Mesendoderm (in vitro differentiated cells): ENCODE measurements around the gene HAUS1.
A peak's percentile ranks its signal among the peaks of the same experiment; 100 is the strongest.

Experiments
- DNase-seq: peaks from one replicate; pipeline ENCODE4 v3.0.0; 2013
- H2AK5ac ChIP-seq: 2 replicates; pipeline ENCODE4 v1.6.1; 2013; ENCODE audit warnings: low read length, inconsistent platforms
- H2BK120ac ChIP-seq: 2 replicates; pipeline ENCODE4 v1.6.1; 2013; ENCODE audit warnings: low read depth, mild to moderate bottlenecking, low read length, moderate library complexity, mixed read lengths
- H2BK15ac ChIP-seq: replicated peaks from 2 replicates; pipeline ENCODE4 v1.6.1; 2013; ENCODE audit warnings: low read depth, mild to moderate bottlenecking, moderate library complexity
- H2BK5ac ChIP-seq: 2 replicates; pipeline ENCODE4 v1.6.1; 2013; ENCODE audit warnings: low read length, inconsistent platforms
- H3K18ac ChIP-seq: 2 replicates; pipeline ENCODE4 v1.6.1; 2013; ENCODE audit warnings: mild to moderate bottlenecking, low read length, mixed read lengths
- H3K23ac ChIP-seq: one replicate; pipeline ENCODE4 v1.6.1; 2013; ENCODE audit warnings: low read length
- H3K27ac ChIP-seq: 2 replicates; pipeline ENCODE4 v1.5.1; 2013; ENCODE audit warnings: low read depth, mild to moderate bottlenecking, inconsistent platforms, low read length, moderate library complexity
- H3K27me3 ChIP-seq: 2 replicates; pipeline ENCODE4 v1.6.1; 2013; ENCODE audit warnings: low read length, control low read depth, mild to moderate bottlenecking, inconsistent platforms; ENCODE audit not compliant: insufficient read depth, poor library complexity
- H3K36me3 ChIP-seq: 2 replicates; pipeline ENCODE4 v1.6.1; 2013; ENCODE audit warnings: low read length, inconsistent platforms; ENCODE audit not compliant: control insufficient read depth, insufficient read depth
- H3K4ac ChIP-seq: one replicate; pipeline ENCODE4 v1.6.1; 2013; ENCODE audit warnings: low read depth, mild to moderate bottlenecking, low read length, moderate library complexity
- H3K4me1 ChIP-seq: 2 replicates; pipeline ENCODE4 v1.6.1; 2013; ENCODE audit warnings: low read depth, low read length, inconsistent platforms; ENCODE audit not compliant: control insufficient read depth
- H3K4me2 ChIP-seq: 2 replicates; pipeline ENCODE4 v1.6.1; 2013; ENCODE audit warnings: low read length
- H3K4me3 ChIP-seq: 2 replicates; pipeline ENCODE4 v1.5.1; 2013; ENCODE audit warnings: mild to moderate bottlenecking, low read length
- H3K56ac ChIP-seq: one replicate; pipeline ENCODE4 v1.6.1; 2013; ENCODE audit warnings: low read length
- H3K79me1 ChIP-seq: 2 replicates; pipeline ENCODE4 v1.6.1; 2013; ENCODE audit warnings: low read length, inconsistent platforms
- H3K79me2 ChIP-seq: 2 replicates; pipeline ENCODE4 v1.6.1; 2013; ENCODE audit warnings: mild to moderate bottlenecking, low read length; ENCODE audit not compliant: control insufficient read depth, insufficient read depth
- H3K9ac ChIP-seq: 2 replicates; pipeline ENCODE4 v1.6.1; 2013; ENCODE audit warnings: low read length, inconsistent platforms
- H4K5ac ChIP-seq: one replicate; pipeline ENCODE4 v1.6.1; 2013; ENCODE audit warnings: low read length
- H4K8ac ChIP-seq: one replicate; pipeline ENCODE4 v1.6.1; 2013; ENCODE audit warnings: low read depth, mild to moderate bottlenecking, control low read depth, low read length, moderate library complexity
- WGBS: extraction: QIAGEN DNeasy Blood & Tissue Kit; methylation state at CpG from one replicate; pipeline ENCODE4 v1.1.7; 2013; ENCODE audit warnings: low lambda C conversion rate, missing lambda C conversion rate; ENCODE audit not compliant: insufficient coverage; ENCODE audit errors: extremely low coverage; 5-methylcytosine and 5-hydroxymethylcytosine counted together

HAUS1 gene

GRCh38 chr18:46061796-46062195, 42.4 kb upstream of the HAUS1 start:
- H3K4me2 ChIP-seq = no peak overlapping the region
- H3K27me3 ChIP-seq = no peaks in the 10 kb centered on the region
- H3K4ac ChIP-seq = no peak overlapping the region
- H3K79me2 ChIP-seq = no peaks in the 10 kb centered on the region
- H3K79me1 ChIP-seq = no peaks in the 10 kb centered on the region
- no peak overlapping the region for H2AK5ac ChIP-seq
- H4K5ac ChIP-seq = no peak overlapping the region
- no peak overlapping the region for H3K23ac ChIP-seq
- no peak overlapping the region for H2BK15ac ChIP-seq
- H3K4me1 ChIP-seq = no peaks in the 10 kb centered on the region
- no peak overlapping the region for H4K8ac ChIP-seq
- no peak for DNase-seq
- no peak overlapping the region for H3K4me3 ChIP-seq
- no peaks in the 10 kb centered on the region for H3K36me3 ChIP-seq
- H2BK120ac ChIP-seq = no peak overlapping the region
- WGBS = no CpG with 5 or more reads among the region's 1 CpG
- no peak overlapping the region for H3K56ac ChIP-seq
- no peak overlapping the region for H3K9ac ChIP-seq
- H2BK5ac ChIP-seq = no peak overlapping the region
- no peak overlapping the region for H3K18ac ChIP-seq
- H3K27ac ChIP-seq = no peak overlapping the region

DNA sequence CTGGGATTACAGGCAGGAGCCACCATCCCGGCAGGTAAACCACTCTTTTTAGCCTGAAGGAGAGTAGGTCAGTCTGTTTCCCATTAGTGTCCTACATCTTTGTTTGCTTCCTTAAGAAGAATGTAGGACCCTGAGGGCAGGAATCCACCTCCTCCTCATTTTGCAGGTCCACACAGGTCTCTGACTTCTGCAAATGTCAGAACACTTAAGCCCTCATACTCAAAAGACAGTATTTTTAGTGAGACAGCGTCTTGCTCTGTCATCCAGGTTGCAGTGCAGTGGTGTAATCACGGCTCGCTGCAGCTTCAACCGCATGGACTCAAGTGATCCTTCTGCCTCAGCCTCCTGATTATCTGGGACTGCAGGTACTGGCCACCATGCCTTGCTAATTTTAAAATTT, 41.4 kb upstream of the HAUS1 start:
- Histone ChIP-seq H3K9ac (no peak overlapping the region), H2BK120ac (no peak overlapping the region), H3K79me1 (no peaks in the 10 kb centered on the region), H4K5ac (no peak overlapping the region), H3K4ac (no peak overlapping the region), H3K4me1 (no peaks in the 10 kb centered on the region), H3K27ac (no peak overlapping the region), H3K27me3 (no peaks in the 10 kb centered on the region), H3K4me2 (no peak overlapping the region), H3K56ac (no peak overlapping the region), H3K36me3 (no peaks in the 10 kb centered on the region), H3K23ac (no peak overlapping the region), H2AK5ac (no peak overlapping the region), H3K18ac (no peak overlapping the region), H4K8ac (no peak overlapping the region), H2BK15ac (no peak overlapping the region), H3K4me3 (no peak overlapping the region), H2BK5ac (no peak overlapping the region), H3K79me2 (no peaks in the 10 kb centered on the region)
- DNase-seq = peak; percentile 54
- WGBS = no CpG with 5 or more reads among the region's 5 CpGs

DNA sequence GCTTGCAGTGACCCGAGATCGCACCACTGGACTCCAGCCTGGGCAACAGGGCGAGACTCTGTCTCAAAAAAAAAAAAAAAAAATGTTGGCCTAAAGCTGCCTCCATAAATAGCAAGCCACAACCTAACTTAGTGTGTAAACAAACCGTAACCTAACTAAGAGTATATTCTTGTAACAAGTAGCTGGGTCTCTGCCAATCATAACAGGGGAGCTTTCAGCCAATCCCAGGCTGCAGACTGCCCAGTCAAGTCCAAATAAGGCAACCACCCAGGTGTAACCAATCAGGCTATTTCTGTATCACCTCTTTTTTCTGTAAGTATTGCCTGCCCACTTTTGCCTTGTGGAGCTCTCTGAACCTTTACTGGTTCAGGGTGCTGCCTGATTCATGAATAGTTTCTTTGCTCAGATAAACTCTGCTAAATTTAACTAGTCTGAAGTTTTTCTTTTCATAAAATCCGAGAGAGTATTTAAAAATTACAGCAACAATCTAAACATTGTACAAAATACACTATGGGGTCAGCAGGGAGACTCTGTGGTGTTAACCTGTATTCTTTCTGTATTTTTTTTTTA, 36.7 kb upstream of the HAUS1 start:
- Histone ChIP-seq H3K27me3 (peaks cover 8% of the 10 kb centered on the region), H4K8ac (no peak overlapping the region), H2BK5ac (no peak overlapping the region), H3K4me3 (no peak overlapping the region), H3K27ac (no peak overlapping the region), H4K5ac (no peak overlapping the region), H3K79me1 (no peaks in the 10 kb centered on the region), H3K4me1 (no peaks in the 10 kb centered on the region), H2AK5ac (no peak overlapping the region), H3K4ac (no peak overlapping the region), H3K56ac (no peak overlapping the region), H3K79me2 (no peaks in the 10 kb centered on the region), H3K4me2 (no peak overlapping the region), H2BK120ac (no peak overlapping the region), H3K23ac (no peak overlapping the region), H3K9ac (no peak overlapping the region), H2BK15ac (no peak overlapping the region), H3K18ac (no peak overlapping the region), H3K36me3 (no peaks in the 10 kb centered on the region)
- DNase-seq = no peak
- no CpG with 5 or more reads among the region's 5 CpGs for WGBS

GRCh38 chr18:46068763-46069162, 35.4 kb upstream of the HAUS1 start:
- Histone ChIP-seq H3K18ac (no peak overlapping the region), H3K9ac (no peak overlapping the region), H4K8ac (no peak overlapping the region), H3K4me2 (no peak overlapping the region), H3K4me3 (no peak overlapping the region), H3K79me2 (no peaks in the 10 kb centered on the region), H3K79me1 (no peaks in the 10 kb centered on the region), H3K23ac (no peak overlapping the region), H2BK15ac (no peak overlapping the region), H2BK120ac (no peak overlapping the region), H3K27ac (no peak overlapping the region), H3K56ac (no peak overlapping the region), H3K36me3 (no peaks in the 10 kb centered on the region), H3K27me3 (peaks cover 8% of the 10 kb centered on the region), H4K5ac (no peak overlapping the region), H3K4ac (no peak overlapping the region), H3K4me1 (no peaks in the 10 kb centered on the region), H2AK5ac (no peak overlapping the region), H2BK5ac (no peak overlapping the region)
- WGBS = no CpG with 5 or more reads among the region's 1 CpG
- DNase-seq = no peak

DNA sequence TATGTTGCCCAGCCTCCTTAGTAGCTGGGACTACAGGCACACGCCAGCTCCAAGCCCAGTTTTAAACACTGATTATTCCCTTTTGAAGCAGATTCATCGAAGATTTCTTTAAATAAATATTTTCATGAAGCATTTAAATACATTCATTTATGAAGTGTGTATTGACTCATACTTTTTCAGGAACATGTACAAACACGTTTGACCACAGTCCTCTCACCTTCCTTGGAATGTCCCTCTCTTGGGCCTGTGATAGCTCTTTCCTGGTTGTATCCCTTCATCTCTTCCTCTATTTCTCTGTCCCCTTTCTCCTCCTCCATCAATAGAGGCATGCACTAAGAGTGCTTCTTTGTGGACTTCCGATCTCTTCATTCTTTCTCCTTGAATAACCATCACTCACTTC, 34.7 kb upstream of the HAUS1 start:
- Histone ChIP-seq H2BK5ac (no peak overlapping the region), H4K8ac (no peak overlapping the region), H2BK15ac (no peak overlapping the region), H3K4ac (no peak overlapping the region), H3K4me1 (no peaks in the 10 kb centered on the region), H3K23ac (no peak overlapping the region), H3K56ac (no peak overlapping the region), H3K9ac (no peak overlapping the region), H2BK120ac (no peak overlapping the region), H3K18ac (no peak overlapping the region), H4K5ac (no peak overlapping the region), H3K27ac (no peak overlapping the region), H2AK5ac (no peak overlapping the region), H3K36me3 (no peaks in the 10 kb centered on the region), H3K27me3 (peaks cover 8% of the 10 kb centered on the region), H3K4me2 (no peak overlapping the region), H3K79me2 (no peaks in the 10 kb centered on the region), H3K4me3 (no peak overlapping the region), H3K79me1 (no peaks in the 10 kb centered on the region)
- no CpG with 5 or more reads among the region's 4 CpGs for WGBS
- DNase-seq = no peak

GRCh38 chr18:46070232-46070631, 34.0 kb upstream of the HAUS1 start:
- DNase-seq = no peak
- no peak overlapping the region for H2BK15ac ChIP-seq
- H3K36me3 ChIP-seq = no peaks in the 10 kb centered on the region
- no peak overlapping the region for H3K4me2 ChIP-seq
- no peak overlapping the region for H4K8ac ChIP-seq
- H2BK120ac ChIP-seq = no peak overlapping the region
- H3K4me3 ChIP-seq = no peak overlapping the region
- H3K79me1 ChIP-seq = no peaks in the 10 kb centered on the region
- H3K4me1 ChIP-seq = no peaks in the 10 kb centered on the region
- H3K18ac ChIP-seq = no peak overlapping the region
- H2AK5ac ChIP-seq = no peak overlapping the region
- H3K56ac ChIP-seq = no peak overlapping the region
- no peak overlapping the region for H3K9ac ChIP-seq
- no peaks in the 10 kb centered on the region for H3K79me2 ChIP-seq
- no peak overlapping the region for H2BK5ac ChIP-seq
- H3K4ac ChIP-seq = no peak overlapping the region
- no peak overlapping the region for H3K23ac ChIP-seq
- WGBS = no CpG with 5 or more reads among the region's 6 CpGs
- H3K27me3 ChIP-seq = peaks cover 8% of the 10 kb centered on the region
- H3K27ac ChIP-seq = no peak overlapping the region
- H4K5ac ChIP-seq = no peak overlapping the region
